A673 (cell line): Measurements from ENCODE around the gene MTMR3. TPM values are rescaled to one million over a fixed set of nuclear protein-coding genes. Genes with fewer than 3 reads are reported as not detected.
A peak's percentile ranks its signal among the peaks of the same experiment; 100 is the strongest.

ENCODE experiments used
- BruUV-seq: library from RNA; stranded (reverse); fragments of 400-500 nt; replicated peaks from 2 replicates; lab custom pipeline; 2021; lab: Mats Ljungman, UMichigan
- CTCF ChIA-PET: fragments of 300-600 bp; sonication (Branson Sonifier 250); formaldehyde crosslinking; loops from one replicate; lab custom pipeline; 2022; ENCODE audit warnings: antibody characterized with exemption; lab: Charles Lee
- POLR2A ChIA-PET: fragments of 300-600 bp; sonication (Branson Sonifier 250); formaldehyde crosslinking; loops from one replicate; lab custom pipeline; 2022; ENCODE audit warnings: antibody characterized with exemption; ENCODE audit not compliant: low non-redundant PET; lab: Charles Lee
- DNase-seq: peaks from one replicate; pipeline ENCODE4 v3.0.0-alpha.2; 2015; ENCODE audit warnings: low spot score
- H3K27ac ChIP-seq: fragments of 200-600 bp; sonication (generic); 2 replicates; pipeline ENCODE4 v1.5.1; 2016; ENCODE audit warnings: mixed run types, low read depth, mild to moderate bottlenecking, mixed read lengths, antibody characterized with exemption, low read length; ENCODE audit not compliant: poor library complexity, severe bottlenecking
- H3K27me3 ChIP-seq: fragments of 200-600 bp; sonication (generic); replicated peaks from 2 replicates; pipeline ENCODE4 v1.6.1; 2017; ENCODE audit warnings: mixed run types, low read depth, mild to moderate bottlenecking, mixed read lengths, antibody characterized with exemption, low read length; ENCODE audit not compliant: insufficient read depth, poor library complexity
- H3K36me3 ChIP-seq: fragments of 200-600 bp; sonication (generic); 2 replicates; pipeline ENCODE4 v1.6.1; 2016; ENCODE audit warnings: mixed run types, mild to moderate bottlenecking, mixed read lengths, antibody characterized with exemption, low read length; ENCODE audit not compliant: insufficient read depth, poor library complexity, severe bottlenecking
- H3K4me1 ChIP-seq: fragments of 200-600 bp; sonication (generic); 2 replicates; pipeline ENCODE4 v1.6.1; 2017; ENCODE audit warnings: mixed run types, mild to moderate bottlenecking, mixed read lengths, antibody characterized with exemption, low read length; ENCODE audit not compliant: insufficient read depth, poor library complexity, severe bottlenecking
- H3K4me3 ChIP-seq: fragments of 200-600 bp; sonication (generic); 2 replicates; pipeline ENCODE4 v1.5.1; 2016; ENCODE audit warnings: low read depth, mixed run types, mild to moderate bottlenecking, mixed read lengths, low read length; ENCODE audit not compliant: poor library complexity, severe bottlenecking
- H3K9me3 ChIP-seq: fragments of 200-600 bp; sonication (generic); 2 replicates; pipeline ENCODE4 v1.6.1; 2016; ENCODE audit warnings: mixed run types, low read depth, mild to moderate bottlenecking, mixed read lengths, antibody characterized with exemption, low read length; ENCODE audit not compliant: poor library complexity, severe bottlenecking
- EZH2 ChIP-seq: fragments of 200-600 bp; sonication (generic); IDR thresholded peaks from 2 replicates; pipeline ENCODE4 v1.6.1; 2017; ENCODE audit warnings: borderline replicate concordance, low read depth, mild to moderate bottlenecking, mixed read lengths, antibody characterized with exemption, low read length; ENCODE audit not compliant: poor library complexity, severe bottlenecking
- intact Hi-C: fragments of 100-400 bp; cut with micrococcal nuclease; formaldehyde crosslinking; loops from one replicate; pipeline ENCODE4 v1.10.0; 2022; ENCODE audit not compliant: unreplicated experiment
- total RNA-seq: library from RNA; stranded (reverse); gene quantifications from 2 replicates; pipeline ENCODE4 v1.2.3, GENCODE V29; 2021
- TF ChIP-seq, protein P1 (sequence below): fragments of 300-800, 200-600 bp; sonication (generic); conservative IDR thresholded peaks from 2 replicates; pipeline ENCODE4 v1.5.1; 2017; ENCODE audit warnings: low read depth, mild to moderate bottlenecking, antibody characterized with exemption, low read length, moderate library complexity, mixed read lengths

MTMR3 gene
- total RNA-seq, 1 experiment from 2014 or later, result 25.0 TPM

DNA sequence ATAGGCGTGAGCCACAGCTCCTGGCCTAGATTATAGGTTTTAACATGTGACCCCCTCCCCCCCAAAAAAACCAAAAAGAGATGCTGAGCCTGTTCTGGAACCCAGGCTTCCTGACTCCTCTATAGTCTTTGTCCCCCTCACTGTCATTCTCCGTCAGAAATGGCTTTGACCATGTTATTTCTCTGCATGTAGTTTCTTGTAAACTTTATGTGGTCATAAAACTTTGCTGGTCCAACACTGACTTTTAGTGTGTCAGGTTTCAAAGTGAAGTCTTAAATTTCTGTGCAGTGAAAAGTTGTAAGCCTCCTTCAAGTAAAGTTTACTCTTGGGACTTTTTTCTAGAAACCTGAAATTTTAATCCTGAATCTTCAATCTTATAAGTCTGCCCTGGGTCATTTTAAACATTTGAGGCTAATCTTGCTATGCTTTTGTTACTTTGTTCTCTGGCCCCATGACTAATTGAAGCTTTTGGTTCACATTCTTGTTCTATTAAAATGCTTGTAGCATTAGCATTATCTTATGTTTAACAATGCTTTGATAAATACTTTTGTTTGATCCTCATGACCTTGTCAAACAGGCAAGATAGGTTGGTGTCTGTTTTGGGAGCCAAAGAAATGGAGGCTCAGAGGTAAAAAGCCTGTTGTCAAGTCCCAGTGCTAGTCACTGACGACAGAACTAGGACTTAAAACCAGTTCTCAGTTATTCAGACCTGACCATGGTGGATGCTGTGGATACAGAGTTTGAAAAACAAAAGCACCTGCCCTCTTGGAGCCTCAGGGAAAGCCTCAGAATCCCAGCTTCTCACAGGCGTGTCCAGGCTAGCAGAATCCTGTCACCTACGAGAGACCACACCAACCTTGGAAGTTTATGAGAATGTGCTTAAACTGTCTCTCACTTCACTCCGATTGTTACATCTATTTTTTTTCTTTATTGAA lies 109.6 kb downstream of the MTMR3 start:
- POLR2A ChIA-PET, result no interaction called here
- intact Hi-C loops, result no loop called here

DNA sequence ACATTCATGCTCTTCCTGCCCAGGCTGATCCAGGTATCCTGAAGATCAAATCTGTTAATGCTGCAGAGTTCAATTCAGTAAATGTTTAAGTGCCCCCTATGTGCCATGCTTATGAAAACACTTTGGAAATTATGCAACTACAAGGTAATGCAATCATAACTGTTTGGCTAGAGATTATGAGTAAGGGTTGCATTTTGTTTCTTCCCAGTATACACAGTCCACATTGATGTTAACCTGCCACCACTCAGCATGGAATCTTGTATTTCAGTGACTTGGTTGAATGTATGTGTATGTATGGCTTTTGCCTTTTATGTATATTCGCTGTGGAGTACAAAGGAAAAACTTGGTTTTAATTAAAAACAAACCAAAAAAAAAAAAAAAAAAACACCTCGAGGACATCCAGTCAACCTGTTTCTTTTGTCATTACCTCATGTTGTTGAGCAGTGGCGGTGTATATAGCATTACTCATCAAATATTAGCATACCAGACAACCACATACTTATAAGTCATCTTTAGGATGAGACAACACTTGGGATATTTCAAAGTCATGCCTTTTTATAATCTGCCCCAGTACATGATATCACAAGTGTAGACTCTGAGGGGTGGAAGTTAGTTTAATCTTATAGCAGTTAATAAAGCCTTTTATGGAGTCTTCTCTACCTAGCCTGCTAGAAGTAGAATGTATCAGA lies 111.2 kb downstream of the MTMR3 start:
- no peak overlapping the region for H3K27ac ChIP-seq
- ChIA-PET POLR2A (no interaction called here), CTCF (no interaction called here)
- no peaks in the 10 kb centered on the region for H3K27me3 ChIP-seq
- H3K36me3 ChIP-seq, result peaks cover 4% of the 10 kb centered on the region
- H3K4me3 ChIP-seq, result no peak overlapping the region
- no peak for TF ChIP-seq EZH2
- TF ChIP-seq, protein P1, sequence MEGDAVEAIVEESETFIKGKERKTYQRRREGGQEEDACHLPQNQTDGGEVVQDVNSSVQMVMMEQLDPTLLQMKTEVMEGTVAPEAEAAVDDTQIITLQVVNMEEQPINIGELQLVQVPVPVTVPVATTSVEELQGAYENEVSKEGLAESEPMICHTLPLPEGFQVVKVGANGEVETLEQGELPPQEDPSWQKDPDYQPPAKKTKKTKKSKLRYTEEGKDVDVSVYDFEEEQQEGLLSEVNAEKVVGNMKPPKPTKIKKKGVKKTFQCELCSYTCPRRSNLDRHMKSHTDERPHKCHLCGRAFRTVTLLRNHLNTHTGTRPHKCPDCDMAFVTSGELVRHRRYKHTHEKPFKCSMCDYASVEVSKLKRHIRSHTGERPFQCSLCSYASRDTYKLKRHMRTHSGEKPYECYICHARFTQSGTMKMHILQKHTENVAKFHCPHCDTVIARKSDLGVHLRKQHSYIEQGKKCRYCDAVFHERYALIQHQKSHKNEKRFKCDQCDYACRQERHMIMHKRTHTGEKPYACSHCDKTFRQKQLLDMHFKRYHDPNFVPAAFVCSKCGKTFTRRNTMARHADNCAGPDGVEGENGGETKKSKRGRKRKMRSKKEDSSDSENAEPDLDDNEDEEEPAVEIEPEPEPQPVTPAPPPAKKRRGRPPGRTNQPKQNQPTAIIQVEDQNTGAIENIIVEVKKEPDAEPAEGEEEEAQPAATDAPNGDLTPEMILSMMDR, result peak; percentile 43
- peak; percentile 22 for DNase-seq
- no peaks in the 10 kb centered on the region for H3K9me3 ChIP-seq
- intact Hi-C loops, result no loop called here
- H3K4me1 ChIP-seq, result no peaks in the 10 kb centered on the region
- no TSS peak for BruUV-seq

More for the DNA sequence above, 109.6 kb downstream of the MTMR3 start:
- Histone ChIP-seq H3K27me3 (no peaks in the 10 kb centered on the region), H3K9me3 (no peaks in the 10 kb centered on the region), H3K36me3 (no peaks in the 10 kb centered on the region), H3K4me1 (no peaks in the 10 kb centered on the region), H3K4me3 (no peak overlapping the region), H3K27ac (no peak overlapping the region)
- BruUV-seq, result no TSS peak
- CTCF ChIA-PET, result no interaction called here
- TF ChIP-seq, protein P1, result no peak
- TF ChIP-seq EZH2, result no peak
- no peak for DNase-seq

DNA sequence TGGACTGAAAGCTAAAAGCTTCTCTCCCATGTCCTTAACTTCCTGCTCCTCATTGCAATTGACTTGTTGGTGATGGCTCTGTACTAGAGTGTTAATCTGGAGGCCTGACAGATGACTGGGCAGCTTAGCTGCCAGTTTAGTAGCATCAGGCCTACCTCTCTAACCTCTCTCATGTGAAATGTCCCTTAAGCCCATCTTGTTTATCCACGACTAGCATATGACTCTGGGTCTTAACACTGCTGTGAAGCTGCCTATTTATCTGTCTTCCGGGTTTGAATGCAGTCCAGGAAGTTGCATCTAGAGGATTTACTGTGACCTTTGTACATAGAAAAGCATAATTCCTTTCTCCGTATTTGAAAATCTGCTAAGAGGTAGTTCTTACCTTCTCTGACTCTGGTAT lies 112.0 kb downstream of the MTMR3 start:
- no peak overlapping the region for H3K4me3 ChIP-seq
- intact Hi-C loops, result no loop called here
- H3K27me3 ChIP-seq, result no peaks in the 10 kb centered on the region
- H3K9me3 ChIP-seq, result no peaks in the 10 kb centered on the region
- ChIA-PET POLR2A (no interaction called here), CTCF (no interaction called here)
- TF ChIP-seq, protein P1, result no peak
- H3K36me3 ChIP-seq, result peaks cover 4% of the 10 kb centered on the region
- DNase-seq, result no peak
- H3K27ac ChIP-seq, result no peak overlapping the region
- H3K4me1 ChIP-seq, result no peaks in the 10 kb centered on the region
- BruUV-seq, result no TSS peak
